GM12874 (cell line): ENCODE data around the gene ZNF687.
A peak's percentile ranks its signal among the peaks of the same experiment; 100 is the strongest.

ENCODE experiments used
- TF ChIP-seq, protein P1 (sequence below): IDR thresholded peaks from 2 replicates; pipeline ENCODE4 v1.5.1; 2011; ENCODE audit warnings: low read depth, mild to moderate bottlenecking, control low read depth, low read length, moderate library complexity; ENCODE audit not compliant: insufficient read depth

The ZNF687 gene

DNA sequence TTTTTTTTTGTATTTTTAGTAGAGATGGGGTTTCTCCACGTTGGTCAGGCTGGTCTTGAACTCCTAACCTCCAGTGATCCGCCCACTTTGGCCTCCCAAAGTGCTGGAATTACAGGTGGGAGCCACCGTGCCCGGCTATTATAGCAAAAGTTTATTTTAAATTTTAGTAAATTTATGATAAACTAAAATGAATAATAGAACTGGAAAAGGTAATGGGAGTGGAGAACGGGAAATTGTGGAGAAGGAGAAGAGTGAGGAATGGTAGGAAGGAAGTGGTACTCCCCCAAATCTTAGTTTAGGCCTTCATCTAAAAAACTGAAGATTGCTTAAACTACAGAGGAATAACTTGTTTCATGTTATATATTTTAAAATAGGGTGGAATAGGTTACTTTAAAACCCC, 52.7 kb downstream of the ZNF687 start:
- TF ChIP-seq, protein P1, sequence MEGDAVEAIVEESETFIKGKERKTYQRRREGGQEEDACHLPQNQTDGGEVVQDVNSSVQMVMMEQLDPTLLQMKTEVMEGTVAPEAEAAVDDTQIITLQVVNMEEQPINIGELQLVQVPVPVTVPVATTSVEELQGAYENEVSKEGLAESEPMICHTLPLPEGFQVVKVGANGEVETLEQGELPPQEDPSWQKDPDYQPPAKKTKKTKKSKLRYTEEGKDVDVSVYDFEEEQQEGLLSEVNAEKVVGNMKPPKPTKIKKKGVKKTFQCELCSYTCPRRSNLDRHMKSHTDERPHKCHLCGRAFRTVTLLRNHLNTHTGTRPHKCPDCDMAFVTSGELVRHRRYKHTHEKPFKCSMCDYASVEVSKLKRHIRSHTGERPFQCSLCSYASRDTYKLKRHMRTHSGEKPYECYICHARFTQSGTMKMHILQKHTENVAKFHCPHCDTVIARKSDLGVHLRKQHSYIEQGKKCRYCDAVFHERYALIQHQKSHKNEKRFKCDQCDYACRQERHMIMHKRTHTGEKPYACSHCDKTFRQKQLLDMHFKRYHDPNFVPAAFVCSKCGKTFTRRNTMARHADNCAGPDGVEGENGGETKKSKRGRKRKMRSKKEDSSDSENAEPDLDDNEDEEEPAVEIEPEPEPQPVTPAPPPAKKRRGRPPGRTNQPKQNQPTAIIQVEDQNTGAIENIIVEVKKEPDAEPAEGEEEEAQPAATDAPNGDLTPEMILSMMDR: no peak

DNA sequence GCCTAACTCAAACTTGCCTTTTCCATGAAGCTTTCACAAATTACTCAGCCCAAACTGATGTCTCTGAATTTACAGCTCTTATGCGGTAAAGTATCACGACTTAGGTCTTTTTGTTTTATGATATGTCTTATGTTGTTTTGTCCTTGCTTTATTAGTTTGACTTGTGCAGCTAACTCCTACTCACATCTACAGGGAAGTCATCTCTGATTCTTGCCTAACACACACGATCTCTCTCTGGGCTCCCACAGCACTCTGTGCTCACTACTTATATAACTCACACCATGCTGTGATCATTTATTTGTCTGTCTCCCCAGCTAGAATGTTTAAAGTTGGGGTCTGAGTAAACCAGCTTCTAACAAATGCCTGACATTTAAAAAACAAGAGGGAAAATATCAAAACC, 54.5 kb downstream of the ZNF687 start:
- TF ChIP-seq, protein P1: no peak

DNA sequence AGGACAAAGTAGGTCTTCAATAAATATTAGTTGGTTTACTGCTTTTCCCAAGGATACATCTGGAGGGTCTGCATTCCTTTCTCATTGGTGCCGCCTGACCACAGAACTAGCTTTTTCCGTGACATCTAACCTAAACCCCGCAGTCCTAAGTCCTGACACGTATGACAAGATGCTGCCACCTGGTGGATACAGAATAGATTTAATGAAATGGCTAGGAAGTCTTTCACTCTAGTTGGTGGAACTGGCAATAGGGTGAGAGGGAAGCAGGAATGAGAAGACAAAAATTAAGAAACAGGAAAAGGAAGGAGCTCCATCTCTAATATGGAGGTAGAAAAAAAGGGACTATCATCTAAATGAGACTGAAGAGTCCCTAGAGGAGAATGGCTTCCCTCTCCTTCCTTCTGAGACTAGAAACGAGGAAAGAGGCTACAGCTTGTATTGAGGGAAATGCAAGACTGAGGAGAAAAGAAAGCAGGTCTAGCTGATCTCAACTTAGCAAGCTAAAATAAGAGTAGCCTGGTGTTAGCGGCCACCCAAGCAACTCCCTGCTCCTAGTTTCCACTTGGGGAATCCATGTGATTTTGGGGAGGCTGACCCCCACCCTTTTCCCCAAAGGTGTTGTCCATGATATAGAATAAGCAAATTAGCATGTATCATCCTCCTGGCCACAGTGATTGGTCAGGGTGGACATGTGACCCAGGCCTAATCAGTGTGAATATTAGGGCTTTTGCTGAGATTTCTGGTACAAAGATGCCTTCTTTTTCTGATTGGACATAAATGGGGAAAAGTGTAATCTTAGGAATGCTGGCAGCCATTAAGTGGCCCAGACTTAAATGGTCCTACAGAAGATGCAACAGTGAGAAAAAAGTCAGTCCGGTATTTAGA, 59.0 kb downstream of the ZNF687 start:
- TF ChIP-seq, protein P1: peak; percentile 54
